22Rv1 (cell line): ENCODE results near the gene GGTLC2.
"Not testable (repeated sequence)": the region's sequence is repeated elsewhere in the genome, so short reads cannot be mapped to it uniquely, and the experiment has no call there.

Experiments used
- H3K27ac ChIP-seq: fragments of 450-650 bp; 2 replicates; pipeline ENCODE4 v1.5.1; 2017
- CTCF ChIP-seq: fragments of 450-650 bp; IDR thresholded peaks from 2 replicates; pipeline ENCODE4 v1.5.1; 2017; ENCODE audit warnings: mild to moderate bottlenecking
- ZFX ChIP-seq: fragments of 450-650 bp; IDR thresholded peaks from 2 replicates; pipeline ENCODE4 v1.6.1; 2017; ENCODE audit warnings: antibody characterized with exemption, borderline replicate concordance

Gene GGTLC2

GRCh38 chr22:22684580-22685561, 40.5 kb downstream of the GGTLC2 start:
- no peak overlapping the region for H3K27ac ChIP-seq
- TF ChIP-seq CTCF = peak; percentile 79
- TF ChIP-seq ZFX = no peak

- no peak overlapping the region for H3K27ac ChIP-seq
- TF ChIP-seq ZFX (no peak), CTCF (no peak)
Observed at GRCh38 chr22:22685586-22685985, 41.2 kb downstream of the GGTLC2 start.

GRCh38 chr22:22686202-22687115, 42.0 kb downstream of the GGTLC2 start:
- not testable (repeated sequence) for H3K27ac ChIP-seq

- peak; percentile 84 for TF ChIP-seq CTCF
- no peak for TF ChIP-seq ZFX
- H3K27ac ChIP-seq = no peak overlapping the region
Observed at GRCh38 chr22:22687638-22688500, 43.5 kb downstream of the GGTLC2 start.

GRCh38 chr22:22689621-22690345, 45.4 kb downstream of the GGTLC2 start:
- H3K27ac ChIP-seq = no peak overlapping the region
- TF ChIP-seq CTCF (no peak), ZFX (no peak)

- no peak overlapping the region for H3K27ac ChIP-seq
- TF ChIP-seq ZFX (no peak), CTCF (no peak)
Observed at GRCh38 chr22:22691055-22691454, 46.6 kb downstream of the GGTLC2 start.
